DOHH2 (cell line): ENCODE measurements around the gene USP2.

Experiments
- EZH2phosphoT487 ChIP-seq: fragments of 200-600 bp; sonication (generic); IDR thresholded peaks from 2 replicates; pipeline ENCODE4 v1.6.1; 2017; ENCODE audit warnings: borderline replicate concordance, mild to moderate bottlenecking, antibody characterized with exemption, low read length, moderate library complexity, mixed read lengths
- TF ChIP-seq, protein P1 (sequence below): fragments of 200-600 bp; sonication (generic); IDR thresholded peaks from one replicate; pipeline ENCODE4 v1.5.1; 2014; ENCODE audit warnings: antibody characterized with exemption, mild to moderate bottlenecking, low read depth, low read length; ENCODE audit not compliant: poor library complexity, severe bottlenecking

DNA sequence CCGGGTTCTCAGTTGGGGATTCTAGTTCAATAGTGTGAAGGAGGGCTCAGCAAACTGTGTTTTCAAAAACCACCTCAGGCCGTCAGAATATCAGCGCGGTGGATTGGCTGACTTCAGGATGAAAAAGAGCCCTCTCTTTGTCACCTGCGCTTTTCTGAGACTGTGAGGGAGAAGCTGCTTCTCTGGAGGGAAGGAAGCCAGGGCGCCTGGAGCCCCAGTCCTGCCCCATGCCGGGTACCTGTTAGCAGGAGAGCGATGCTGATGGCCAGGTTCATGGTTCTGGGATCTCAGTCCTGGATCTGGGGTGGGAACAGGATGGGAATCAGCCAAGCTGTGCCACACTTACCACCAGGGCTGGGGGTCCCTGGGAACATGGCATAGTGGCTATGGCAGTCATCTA is 39.1 kb upstream of the USP2 start:
- TF ChIP-seq, protein P1, sequence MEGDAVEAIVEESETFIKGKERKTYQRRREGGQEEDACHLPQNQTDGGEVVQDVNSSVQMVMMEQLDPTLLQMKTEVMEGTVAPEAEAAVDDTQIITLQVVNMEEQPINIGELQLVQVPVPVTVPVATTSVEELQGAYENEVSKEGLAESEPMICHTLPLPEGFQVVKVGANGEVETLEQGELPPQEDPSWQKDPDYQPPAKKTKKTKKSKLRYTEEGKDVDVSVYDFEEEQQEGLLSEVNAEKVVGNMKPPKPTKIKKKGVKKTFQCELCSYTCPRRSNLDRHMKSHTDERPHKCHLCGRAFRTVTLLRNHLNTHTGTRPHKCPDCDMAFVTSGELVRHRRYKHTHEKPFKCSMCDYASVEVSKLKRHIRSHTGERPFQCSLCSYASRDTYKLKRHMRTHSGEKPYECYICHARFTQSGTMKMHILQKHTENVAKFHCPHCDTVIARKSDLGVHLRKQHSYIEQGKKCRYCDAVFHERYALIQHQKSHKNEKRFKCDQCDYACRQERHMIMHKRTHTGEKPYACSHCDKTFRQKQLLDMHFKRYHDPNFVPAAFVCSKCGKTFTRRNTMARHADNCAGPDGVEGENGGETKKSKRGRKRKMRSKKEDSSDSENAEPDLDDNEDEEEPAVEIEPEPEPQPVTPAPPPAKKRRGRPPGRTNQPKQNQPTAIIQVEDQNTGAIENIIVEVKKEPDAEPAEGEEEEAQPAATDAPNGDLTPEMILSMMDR = no peak
- no peak for TF ChIP-seq EZH2phosphoT487
